ENCODE results near the gene RRAS2. TPM values are rescaled to one million over a fixed set of nuclear protein-coding genes. Genes with fewer than 3 reads are reported as not detected.

Gene RRAS2
- total and polyA plus RNA-seq, 9 of the 15 experiments (the other 6 are each of a cell fraction or from before 2014, with no cell fraction given), result 9.4 to 47.5 (median 37.6) TPM

DNA sequence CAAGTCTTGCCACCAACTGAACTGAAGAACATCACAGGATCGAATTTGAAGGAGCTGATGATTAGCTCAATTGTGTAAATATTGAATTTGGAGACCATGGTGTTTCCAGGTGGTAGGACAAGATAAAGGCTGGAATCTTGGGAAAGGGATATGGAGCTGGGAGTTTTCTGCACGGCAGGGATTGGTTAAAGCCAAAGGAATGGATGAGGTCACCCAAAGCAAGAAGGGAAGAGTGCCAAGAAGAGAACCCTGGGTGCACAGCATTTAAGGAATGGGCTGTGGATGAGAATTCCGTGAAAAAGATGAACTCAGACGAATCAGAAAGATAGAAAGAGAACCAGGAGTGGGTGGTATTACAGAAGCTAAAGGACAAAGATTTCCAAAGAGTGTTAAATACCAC, 29.4 kb upstream of the RRAS2 start:
- ATAC-seq (no peak), DNase-seq (ENCODE audit: extremely low read depth in 1 of 4, low spot score in 3 of 4) (no peak), FAIRE-seq (no peak)
- in situ Hi-C loops (cut with MboI) (no loop called here), intact Hi-C loops (cut with micrococcal nuclease) (no loop called here)
- BruUV-seq (replicated peaks), result no TSS peak
- Histone ChIP-seq H3K27ac (ENCODE audit: extremely low read depth, low read depth, low read length) (no peak overlapping the region), H3K9me3 (replicated peaks; ENCODE audit: control insufficient read depth, insufficient read depth, low read depth, low read length) (no peaks in the 10 kb centered on the region), H3K27me3 (ENCODE audit: control insufficient read depth in 2 of 2, insufficient read depth in 2 of 2, low read length in 2 of 2) (peaks cover 13 to 20% of the 10 kb centered on the region in 2 experiments; a peak in 4 of 5 replicates), H3K79me2 (ENCODE audit: control insufficient read depth, insufficient read depth, low read length) (no peaks in the 10 kb centered on the region), H3K4me2 (ENCODE audit: insufficient read depth, low read length) (no peak overlapping the region), H3K36me3 (ENCODE audit: control insufficient read depth, insufficient read depth, low read length) (no peaks in the 10 kb centered on the region), H3K9ac (ENCODE audit: insufficient read depth in 1 of 2, low read depth in 2 of 2, low read length in 2 of 2) (no peak overlapping the region), H3K4me3 (no peak overlapping the region), H3K4me1 (replicated peaks in 1 of 2; ENCODE audit: control insufficient read depth in 2 of 2, insufficient read depth in 2 of 2, low read length in 2 of 2) (no peaks in the 10 kb centered on the region), H3K9me1 (ENCODE audit: control insufficient read depth, insufficient read depth, low read length) (no peaks in the 10 kb centered on the region), H4K20me1 (replicated peaks; ENCODE audit: control insufficient read depth, insufficient read depth, low read length) (0 out of 2 replicates have a peak, but pooled peaks cover 2% of the 10 kb centered on the region), H2AFZ (ENCODE audit: low read depth, low read length) (no peak overlapping the region)
- TF ChIP-seq FOXK2 (conservative IDR thresholded peaks at IDR 0.05 in 1 of 2, IDR thresholded peaks at IDR 0.05 in 1 of 2; ENCODE audit: low read depth in 2 of 2) (no peak), POLR2H (tag; IDR thresholded peaks at IDR 0.05; ENCODE audit: low read depth) (no peak), ZBTB8A (IDR thresholded peaks at IDR 0.05; ENCODE audit: partially characterized antibody) (no peak), ZNF174 (CRISPR knock-in tag; IDR thresholded peaks at IDR 0.05) (no peak), HIVEP1 (CRISPR knock-in tag; IDR thresholded peaks at IDR 0.05) (no peak), XRCC4 (IDR thresholded peaks at IDR 0.05; ENCODE audit: extremely low read depth, insufficient read depth, insufficient read length) (no peak), SMARCB1 (IDR thresholded peaks at IDR 0.05; ENCODE audit: insufficient read length, low read depth) (no peak), FOXM1 (IDR thresholded peaks at IDR 0.05; ENCODE audit: low read depth) (no peak), FOXM1 (CRISPR knock-in tag; IDR thresholded peaks at IDR 0.05; ENCODE audit: low read depth) (no peak)
- TF ChIP-seq, protein P1, sequence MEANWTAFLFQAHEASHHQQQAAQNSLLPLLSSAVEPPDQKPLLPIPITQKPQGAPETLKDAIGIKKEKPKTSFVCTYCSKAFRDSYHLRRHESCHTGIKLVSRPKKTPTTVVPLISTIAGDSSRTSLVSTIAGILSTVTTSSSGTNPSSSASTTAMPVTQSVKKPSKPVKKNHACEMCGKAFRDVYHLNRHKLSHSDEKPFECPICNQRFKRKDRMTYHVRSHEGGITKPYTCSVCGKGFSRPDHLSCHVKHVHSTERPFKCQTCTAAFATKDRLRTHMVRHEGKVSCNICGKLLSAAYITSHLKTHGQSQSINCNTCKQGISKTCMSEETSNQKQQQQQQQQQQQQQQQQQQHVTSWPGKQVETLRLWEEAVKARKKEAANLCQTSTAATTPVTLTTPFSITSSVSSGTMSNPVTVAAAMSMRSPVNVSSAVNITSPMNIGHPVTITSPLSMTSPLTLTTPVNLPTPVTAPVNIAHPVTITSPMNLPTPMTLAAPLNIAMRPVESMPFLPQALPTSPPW (CRISPR knock-in tag; IDR thresholded peaks at IDR 0.05), result no peak
- TF ChIP-seq, protein P2, sequence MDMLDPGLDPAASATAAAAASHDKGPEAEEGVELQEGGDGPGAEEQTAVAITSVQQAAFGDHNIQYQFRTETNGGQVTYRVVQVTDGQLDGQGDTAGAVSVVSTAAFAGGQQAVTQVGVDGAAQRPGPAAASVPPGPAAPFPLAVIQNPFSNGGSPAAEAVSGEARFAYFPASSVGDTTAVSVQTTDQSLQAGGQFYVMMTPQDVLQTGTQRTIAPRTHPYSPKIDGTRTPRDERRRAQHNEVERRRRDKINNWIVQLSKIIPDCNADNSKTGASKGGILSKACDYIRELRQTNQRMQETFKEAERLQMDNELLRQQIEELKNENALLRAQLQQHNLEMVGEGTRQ (CRISPR knock-in tag; IDR thresholded peaks at IDR 0.05), result no peak
- TF ChIP-seq, protein P3, sequence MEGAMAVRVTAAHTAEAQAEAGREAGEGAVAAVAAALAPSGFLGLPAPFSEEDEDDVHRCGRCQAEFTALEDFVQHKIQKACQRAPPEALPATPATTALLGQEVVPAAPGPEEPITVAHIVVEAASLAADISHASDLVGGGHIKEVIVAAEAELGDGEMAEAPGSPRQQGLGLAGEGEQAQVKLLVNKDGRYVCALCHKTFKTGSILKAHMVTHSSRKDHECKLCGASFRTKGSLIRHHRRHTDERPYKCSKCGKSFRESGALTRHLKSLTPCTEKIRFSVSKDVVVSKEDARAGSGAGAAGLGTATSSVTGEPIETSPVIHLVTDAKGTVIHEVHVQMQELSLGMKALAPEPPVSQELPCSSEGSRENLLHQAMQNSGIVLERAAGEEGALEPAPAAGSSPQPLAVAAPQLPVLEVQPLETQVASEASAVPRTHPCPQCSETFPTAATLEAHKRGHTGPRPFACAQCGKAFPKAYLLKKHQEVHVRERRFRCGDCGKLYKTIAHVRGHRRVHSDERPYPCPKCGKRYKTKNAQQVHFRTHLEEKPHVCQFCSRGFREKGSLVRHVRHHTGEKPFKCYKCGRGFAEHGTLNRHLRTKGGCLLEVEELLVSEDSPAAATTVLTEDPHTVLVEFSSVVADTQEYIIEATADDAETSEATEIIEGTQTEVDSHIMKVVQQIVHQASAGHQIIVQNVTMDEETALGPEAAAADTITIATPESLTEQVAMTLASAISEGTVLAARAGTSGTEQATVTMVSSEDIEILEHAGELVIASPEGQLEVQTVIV (CRISPR knock-in tag; IDR thresholded peaks at IDR 0.05; ENCODE audit: borderline replicate concordance), result no peak
- TF ChIP-seq, protein P4, sequence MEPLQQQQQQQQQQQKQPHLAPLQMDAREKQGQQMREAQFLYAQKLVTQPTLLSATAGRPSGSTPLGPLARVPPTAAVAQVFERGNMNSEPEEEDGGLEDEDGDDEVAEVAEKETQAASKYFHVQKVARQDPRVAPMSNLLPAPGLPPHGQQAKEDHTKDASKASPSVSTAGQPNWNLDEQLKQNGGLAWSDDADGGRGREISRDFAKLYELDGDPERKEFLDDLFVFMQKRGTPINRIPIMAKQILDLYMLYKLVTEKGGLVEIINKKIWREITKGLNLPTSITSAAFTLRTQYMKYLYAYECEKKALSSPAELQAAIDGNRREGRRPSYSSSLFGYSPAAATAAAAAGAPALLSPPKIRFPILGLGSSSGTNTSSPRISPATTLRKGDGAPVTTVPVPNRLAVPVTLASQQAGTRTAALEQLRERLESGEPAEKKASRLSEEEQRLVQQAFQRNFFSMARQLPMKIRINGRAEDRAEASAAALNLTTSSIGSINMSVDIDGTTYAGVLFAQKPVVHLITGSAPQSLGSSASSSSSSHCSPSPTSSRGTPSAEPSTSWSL (CRISPR knock-in tag; IDR thresholded peaks at IDR 0.05; ENCODE audit: borderline replicate concordance), result no peak
- CTCF ChIA-PET (ENCODE audit: low intra/inter-chr PET ratio), result no interaction called here
- WGBS (ENCODE audit: insufficient coverage, low coverage, missing lambda C conversion rate), result 2% methylated on average over 4 of the region's 4 CpGs
- POLR2A ChIA-PET, result interaction anchor here (0.7 kb wide), 1 partner anchor 21 kb away, joined by 3 read pairs; no protein-coding TSS in a partner anchor
